GM18868 (cell line): ENCODE results near the gene APEH.

Experiments used
- ATAC-seq: cut with Tn5 transposase; IDR thresholded peaks from one replicate; pipeline ENCODE4 v1.9.1; 2021; ENCODE audit warnings: mild to moderate bottlenecking, moderate library complexity; ENCODE audit not compliant: unreplicated experiment

The APEH gene

GRCh38 chr3:49673715-49674496, at the start of gene APEH:
APEH (plus strand) TSS chr3:49674351; CDS start chr3:49674402, 51 bp downstream.
- ATAC-seq: peak; percentile 81

DNA sequence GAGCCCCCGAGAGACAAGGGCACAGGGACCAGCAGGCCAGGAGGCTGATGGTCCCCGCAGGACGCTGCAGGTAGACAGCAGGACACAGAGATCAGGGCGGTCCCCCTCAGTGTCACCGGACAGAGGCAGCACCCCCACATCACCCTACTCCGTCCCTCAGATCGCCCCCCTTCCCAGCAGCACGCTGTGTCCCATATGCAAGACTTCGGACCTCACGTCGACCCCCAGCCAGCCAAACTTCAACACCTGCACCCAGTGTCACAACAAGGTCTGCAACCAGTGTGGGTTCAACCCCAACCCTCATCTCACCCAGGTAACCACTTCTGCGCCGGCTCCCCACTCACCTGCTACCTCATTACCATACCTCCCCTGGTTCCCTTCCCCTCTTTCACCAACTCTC, 49.1 kb upstream of the APEH start:
- no peak for ATAC-seq

- no peak for ATAC-seq
Observed at GRCh38 chr3:49626101-49626581, 48.0 kb upstream of the APEH start.

DNA sequence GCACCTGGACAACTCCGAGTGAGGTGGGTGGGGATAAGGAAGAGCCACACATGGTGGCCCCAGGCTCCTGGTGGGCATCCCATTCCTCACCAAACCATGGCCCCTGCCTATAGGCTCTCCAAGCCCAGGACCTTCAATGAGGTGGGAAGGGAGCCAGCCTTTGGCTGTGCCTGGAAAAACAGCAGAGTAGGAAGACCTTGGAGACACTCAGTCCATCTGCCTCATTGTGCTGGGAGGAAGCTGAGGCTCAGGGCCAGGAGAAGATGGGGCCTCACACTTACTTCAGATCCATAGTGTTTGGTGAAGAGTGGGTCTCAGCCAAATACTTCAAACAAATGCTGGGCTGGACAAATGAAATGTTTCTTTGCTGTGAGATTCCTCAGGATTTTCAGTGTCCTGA, 47.4 kb upstream of the APEH start:
- ATAC-seq: no peak

GRCh38 chr3:49627634-49628033, 46.5 kb upstream of the APEH start:
- no peak for ATAC-seq

- ATAC-seq: no peak
Observed at GRCh38 chr3:49628249-49628648, 45.9 kb upstream of the APEH start.

DNA sequence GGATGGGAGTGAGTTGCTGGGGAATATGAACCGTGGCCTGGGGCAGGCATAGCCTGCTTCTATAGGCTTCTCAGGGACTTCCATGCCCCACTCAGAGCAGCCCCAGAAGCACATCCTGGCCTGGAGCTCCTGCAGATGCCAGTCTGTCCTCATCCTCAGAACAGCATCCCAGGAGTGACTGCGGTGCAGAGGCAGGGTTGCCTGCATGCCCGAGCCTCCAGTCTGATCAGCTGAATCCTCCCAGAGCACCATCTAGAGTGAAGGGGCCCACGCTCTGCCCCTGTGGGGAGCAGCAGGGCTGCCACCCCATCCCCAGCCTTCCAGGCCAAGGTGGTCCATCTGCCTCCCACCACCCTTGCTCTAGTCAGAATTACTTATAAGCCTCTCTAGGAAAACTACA, 44.7 kb upstream of the APEH start:
- no peak for ATAC-seq

GRCh38 chr3:49629866-49630265, 44.3 kb upstream of the APEH start:
- ATAC-seq: no peak

- no peak for ATAC-seq
Observed at GRCh38 chr3:49630784-49631183, 43.4 kb upstream of the APEH start.

GRCh38 chr3:49634736-49635135, 39.4 kb upstream of the APEH start:
- no peak for ATAC-seq

- no peak for ATAC-seq
Observed at GRCh38 chr3:49636883-49637609, 37.1 kb upstream of the APEH start.

DNA sequence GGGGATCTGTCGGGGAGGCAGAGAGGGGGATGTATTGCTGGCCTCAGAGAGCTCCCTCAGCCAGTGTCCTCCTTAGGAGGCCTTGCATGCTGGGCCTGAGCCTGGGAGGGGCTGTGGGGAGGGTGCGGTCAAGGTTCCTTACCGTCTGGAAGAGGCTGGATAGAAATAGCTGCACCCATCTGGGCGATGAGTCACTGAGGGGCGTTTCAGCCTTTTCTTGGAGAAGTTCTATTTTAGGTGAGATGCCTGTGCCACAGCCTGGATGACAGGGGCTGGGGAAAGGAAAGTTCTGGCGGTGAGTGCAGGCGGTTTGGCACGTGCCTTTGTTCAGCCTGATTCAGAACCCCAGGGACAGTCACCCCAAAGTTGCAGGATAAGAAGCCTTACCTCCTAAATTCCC, 35.7 kb upstream of the APEH start:
- no peak for ATAC-seq

DNA sequence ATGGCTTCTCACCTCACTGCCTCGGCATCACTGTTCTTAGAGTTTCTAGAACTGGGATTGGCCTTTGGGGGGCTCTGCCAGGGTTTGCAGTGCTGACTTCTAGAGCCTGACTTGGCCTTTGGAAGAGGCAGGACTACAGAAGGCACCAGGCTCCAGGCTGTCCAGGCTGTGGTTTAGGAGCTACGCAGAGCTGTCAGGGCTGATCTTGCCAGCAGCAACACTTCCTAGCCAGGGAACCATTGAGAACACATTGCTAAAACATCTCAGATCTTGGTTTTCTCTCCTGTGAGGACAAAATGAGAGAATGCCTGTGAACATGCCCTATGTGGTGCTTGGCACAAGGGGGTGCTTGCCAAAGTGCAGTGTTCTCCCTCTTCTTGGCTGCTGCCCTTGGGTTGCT, 34.6 kb upstream of the APEH start:
- no peak for ATAC-seq

DNA sequence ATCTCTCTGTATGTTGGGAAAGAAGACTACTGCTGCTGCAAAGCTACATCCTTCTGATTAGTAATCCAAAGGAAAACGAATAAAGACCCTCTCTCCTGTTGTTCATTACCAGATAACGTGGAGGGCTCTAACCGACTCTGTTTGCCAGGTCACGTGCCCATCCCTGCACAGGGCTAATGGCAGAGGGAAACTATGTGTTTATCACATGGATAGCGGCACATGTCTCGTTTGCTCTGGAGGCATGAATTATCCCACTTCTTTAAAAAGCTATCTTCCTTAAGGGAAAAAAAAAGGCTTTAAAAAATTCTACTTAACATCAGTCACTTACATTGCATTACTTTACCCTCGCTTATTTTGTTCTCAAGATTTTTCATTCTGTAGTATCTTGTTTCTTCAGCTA, 32.9 kb upstream of the APEH start:
- ATAC-seq: no peak

DNA sequence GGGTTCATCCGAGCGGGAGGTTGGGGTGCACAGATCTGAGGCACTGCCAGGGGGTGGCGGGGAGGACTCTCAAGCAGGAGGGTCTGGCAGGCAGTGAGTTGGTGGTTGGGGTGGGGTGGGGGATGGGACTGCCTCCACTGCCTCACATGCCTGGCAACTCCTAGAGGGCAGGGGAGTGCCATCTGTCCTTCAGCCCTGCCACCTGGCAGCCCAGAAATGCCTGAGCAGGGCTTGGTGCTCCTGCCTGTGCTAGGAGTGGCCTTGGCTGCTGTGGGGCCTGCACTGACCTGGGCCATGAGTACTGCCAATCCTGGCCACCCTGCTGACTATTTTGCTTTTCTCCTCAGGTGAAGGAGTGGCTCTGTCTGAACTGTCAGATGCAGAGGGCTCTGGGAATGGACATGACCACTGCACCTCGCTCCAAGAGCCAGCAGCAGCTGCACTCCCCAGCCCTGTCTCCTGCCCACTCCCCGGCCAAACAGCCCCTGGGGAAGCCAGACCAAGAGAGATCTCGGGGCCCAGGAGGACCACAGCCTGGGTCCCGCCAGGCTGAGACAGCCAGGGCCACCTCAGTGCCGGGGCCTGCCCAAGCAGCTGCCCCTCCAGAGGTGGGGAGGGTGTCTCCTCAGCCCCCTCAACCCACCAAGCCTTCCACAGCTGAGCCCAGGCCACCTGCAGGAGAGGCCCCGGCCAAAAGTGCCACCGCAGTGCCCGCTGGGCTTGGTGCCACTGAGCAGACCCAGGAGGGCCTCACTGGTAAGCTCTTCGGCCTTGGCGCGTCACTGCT, 32.0 kb upstream of the APEH start:
- no peak for ATAC-seq

DNA sequence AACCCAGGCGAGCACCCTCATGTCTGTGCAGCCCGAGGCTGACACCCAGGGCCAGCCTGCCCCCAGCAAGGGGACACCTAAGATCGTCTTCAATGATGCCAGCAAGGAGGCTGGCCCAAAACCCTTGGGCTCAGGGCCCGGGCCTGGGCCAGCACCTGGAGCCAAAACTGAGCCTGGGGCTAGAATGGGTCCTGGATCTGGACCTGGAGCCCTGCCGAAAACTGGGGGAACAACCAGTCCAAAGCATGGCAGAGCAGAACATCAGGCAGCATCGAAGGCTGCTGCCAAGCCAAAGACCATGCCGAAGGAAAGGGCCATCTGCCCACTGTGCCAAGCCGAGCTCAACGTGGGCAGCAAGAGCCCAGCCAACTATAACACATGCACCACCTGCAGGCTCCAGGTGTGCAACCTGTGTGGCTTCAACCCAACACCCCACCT, 31.4 kb upstream of the APEH start:
- ATAC-seq: no peak

DNA sequence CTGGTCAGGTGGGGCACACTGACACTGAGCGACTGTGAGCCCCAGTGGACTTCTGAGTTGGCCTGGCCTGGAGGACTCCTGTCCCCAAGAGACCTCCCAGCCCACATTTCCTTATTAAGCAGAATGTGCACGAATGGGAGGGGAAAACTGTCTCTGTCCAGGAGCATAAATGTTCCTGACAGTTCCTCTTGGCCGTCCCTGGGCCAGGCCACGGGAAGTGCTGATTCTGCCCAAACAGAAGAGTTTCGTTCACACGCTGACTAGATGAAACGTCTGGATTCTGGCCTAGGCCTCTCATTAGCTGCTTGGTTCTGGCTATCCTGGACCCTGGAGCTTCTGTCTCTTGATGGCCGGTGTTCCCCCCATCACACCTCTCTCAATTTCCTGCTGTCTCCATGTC, 29.5 kb upstream of the APEH start:
- no peak for ATAC-seq

GRCh38 chr3:49646236-49646635, 27.9 kb upstream of the APEH start:
- ATAC-seq: no peak

GRCh38 chr3:49647741-49648140, 26.4 kb upstream of the APEH start:
- no peak for ATAC-seq

DNA sequence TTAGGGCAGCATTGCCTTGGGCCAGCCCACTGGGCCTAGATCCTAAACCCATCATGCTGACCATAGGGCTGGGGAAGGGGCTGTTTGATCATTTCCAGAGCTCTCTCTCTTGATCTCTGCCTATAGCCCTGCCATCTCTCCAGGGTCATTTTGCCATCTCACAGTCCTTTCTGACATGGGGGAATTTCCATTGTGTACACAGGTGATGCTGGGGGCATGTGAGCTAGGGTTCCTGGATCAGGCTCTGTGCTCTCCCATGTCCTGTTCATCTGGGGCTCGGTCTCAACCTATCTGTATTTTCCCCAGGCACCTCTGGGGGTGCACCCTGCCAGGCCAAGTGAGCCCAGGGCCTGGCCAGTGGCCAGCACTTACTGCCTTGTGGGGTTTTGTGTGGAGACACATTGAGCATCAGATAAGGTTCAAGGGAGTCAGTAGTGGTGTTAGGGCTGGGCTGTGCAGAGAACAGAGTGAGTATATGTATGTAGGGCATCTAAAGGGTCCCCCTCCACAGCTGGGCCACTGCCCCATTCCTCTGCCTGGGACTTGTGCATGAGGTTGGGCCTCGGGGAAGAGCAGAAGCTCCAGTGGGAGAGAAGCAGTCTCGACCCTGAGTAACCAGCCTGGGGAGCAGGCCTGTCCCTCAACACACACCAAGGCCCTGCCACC, 25.7 kb upstream of the APEH start:
- no peak for ATAC-seq

GRCh38 chr3:49649576-49649975, 24.6 kb upstream of the APEH start:
- no peak for ATAC-seq
